Keratinocyte (primary cell): Measurements from ENCODE around the gene ANKRD39. TPM values are rescaled to one million over a fixed set of nuclear protein-coding genes. Genes with fewer than 3 reads are reported as not detected.

Experiments used
- DNase-seq: peaks from one replicate; pipeline ENCODE4 v3.0.0-alpha.2; 2011; ENCODE audit warnings: low read depth, missing footprints, low spot score
- FAIRE-seq: peaks from 2 replicates; lab custom pipeline; 2011; peaks lifted over from hg19 to GRCh38; lab: Jason Lieb, UNC
- H2AFZ ChIP-seq: 2 replicates; pipeline ENCODE4 v1.6.0; 2012; ENCODE audit warnings: low read length, control low read depth, inconsistent platforms; ENCODE audit not compliant: control insufficient read depth
- H3K27ac ChIP-seq: 2 replicates; pipeline ENCODE4 v1.5.1; 2011; ENCODE audit warnings: low read length; ENCODE audit not compliant: control insufficient read depth, insufficient read depth
- H3K27me3 ChIP-seq: 3 replicates; pipeline ENCODE4 v1.6.0; 2011; ENCODE audit warnings: low read length; ENCODE audit not compliant: control insufficient read depth, insufficient read depth; ENCODE audit errors: extremely low read depth
- H3K36me3 ChIP-seq, 2 experiments: 2 replicates in 1 of 2; 3 replicates in 1 of 2; pipeline ENCODE4 v1.5.1; 2011; ENCODE audit warnings: low read length in 2 of 2, mild to moderate bottlenecking in 1 of 2; ENCODE audit not compliant: control insufficient read depth in 2 of 2, insufficient read depth in 2 of 2; ENCODE audit errors: extremely low read depth in 1 of 2
- H3K4me1 ChIP-seq: 3 replicates; pipeline ENCODE4 v1.5.1; 2011; ENCODE audit warnings: low read length; ENCODE audit not compliant: control insufficient read depth, insufficient read depth; ENCODE audit errors: extremely low read depth
- H3K4me2 ChIP-seq: 3 replicates; pipeline ENCODE4 v1.6.0; 2011; ENCODE audit warnings: low read depth, low read length; ENCODE audit not compliant: control insufficient read depth, insufficient read depth; ENCODE audit errors: extremely low read depth
- H3K4me3 ChIP-seq, 3 experiments: fragments of 200-600 bp in 1 of 3; sonication (generic) in 1 of 3; 2 replicates in 2 of 3; 3 replicates in 1 of 3; pipeline ENCODE4 v1.5.1; 2011 to 2016; ENCODE audit warnings: low read length in 3 of 3, mild to moderate bottlenecking in 3 of 3, control low read depth in 2 of 3, inconsistent platforms in 1 of 3, low read depth in 1 of 3, mixed read lengths in 1 of 3, mixed run types in 1 of 3, moderate library complexity in 1 of 3; ENCODE audit not compliant: control insufficient read depth in 2 of 3, insufficient read depth in 2 of 3; ENCODE audit errors: extremely low read depth in 1 of 3
- H3K79me2 ChIP-seq: 2 replicates; pipeline ENCODE4 v1.6.0; 2012; ENCODE audit warnings: low read length; ENCODE audit not compliant: control insufficient read depth, insufficient read depth
- H3K9ac ChIP-seq: 3 replicates; pipeline ENCODE4 v1.6.0; 2011; ENCODE audit warnings: low read length; ENCODE audit not compliant: control insufficient read depth, insufficient read depth; ENCODE audit errors: extremely low read depth
- H3K9me1 ChIP-seq: 3 replicates; pipeline ENCODE4 v1.6.0; 2011; ENCODE audit warnings: low read length; ENCODE audit not compliant: control insufficient read depth, insufficient read depth; ENCODE audit errors: extremely low read depth
- H3K9me3 ChIP-seq: 2 replicates; pipeline ENCODE4 v1.5.1; 2012; ENCODE audit warnings: low read depth, low read length; ENCODE audit not compliant: control insufficient read depth
- H4K20me1 ChIP-seq: 3 replicates; pipeline ENCODE4 v1.6.0; 2011; ENCODE audit warnings: low read length; ENCODE audit not compliant: control insufficient read depth, insufficient read depth; ENCODE audit errors: extremely low read depth
- EZH2 ChIP-seq: IDR thresholded peaks from one replicate; pipeline ENCODE4 v1.6.1; 2012; ENCODE audit warnings: inconsistent platforms, mild to moderate bottlenecking, low read length, moderate library complexity
- dilution Hi-C: fragments of 300-500 bp; cut with MboI; formaldehyde crosslinking; loops from one replicate; pipeline ENCODE4 v1.7.0; 2020; ENCODE audit warnings: low sequenced_read_pairs; ENCODE audit not compliant: extremely low pct_ligation_motif_present
- polyA plus RNA-seq, 5 experiments: library from polyadenylated mRNA; depleted of rRNA in 3 of 5; stranded (reverse) in 3 of 5; stranded (forward) in 1 of 5; unstranded in 1 of 5; fragments of >200 nt; gene quantifications; 1 replicate in 1 of 5; 2 replicates in 3 of 5; 3 replicates in 1 of 5; pipeline versions ENCODE4 v1.2.1 to v1.2.3, GENCODE V29; 2011 to 2012; ENCODE audit warnings: missing spikeins in 2 of 5, low read depth in 1 of 5, low replicate concordance in 1 of 5
- TF ChIP-seq, protein P1 (sequence below), 3 experiments: IDR thresholded peaks in 1 of 3; conservative IDR thresholded peaks in 1 of 3; optimal IDR thresholded peaks in 1 of 3; 2 replicates in 2 of 3; 3 replicates in 1 of 3; pipeline versions ENCODE3 to v1.5.1; 2011; ENCODE audit warnings: low read length in 3 of 3, mild to moderate bottlenecking in 3 of 3, moderate library complexity in 2 of 3, control low read depth in 1 of 3, inconsistent platforms in 1 of 3; ENCODE audit not compliant: insufficient read depth in 2 of 3; ENCODE audit errors: extremely low read depth in 1 of 3

Gene ANKRD39
- polyA plus RNA-seq, 1 donor (not counting 4 experiments of a cell fraction or from before 2014, with no cell fraction given): 7.2 TPM

GRCh38 chr2:96823198-96823597 is 34.6 kb downstream of the ANKRD39 start:
- Histone ChIP-seq H3K4me2 (no peak overlapping the region), H4K20me1 (no peaks in the 10 kb centered on the region), H3K27ac (no peak overlapping the region), H3K4me3 (no peak overlapping the region), H3K36me3 (peaks cover 5 to 8% of the 10 kb centered on the region in 2 experiments), H3K9ac (no peak overlapping the region), H2AFZ (no peak overlapping the region), H3K9me1 (no peaks in the 10 kb centered on the region), H3K9me3 (no peaks in the 10 kb centered on the region), H3K27me3 (no peaks in the 10 kb centered on the region), H3K79me2 (peaks cover 2% of the 10 kb centered on the region), H3K4me1 (no peaks in the 10 kb centered on the region)
- FAIRE-seq: no peak
- TF ChIP-seq, protein P1, sequence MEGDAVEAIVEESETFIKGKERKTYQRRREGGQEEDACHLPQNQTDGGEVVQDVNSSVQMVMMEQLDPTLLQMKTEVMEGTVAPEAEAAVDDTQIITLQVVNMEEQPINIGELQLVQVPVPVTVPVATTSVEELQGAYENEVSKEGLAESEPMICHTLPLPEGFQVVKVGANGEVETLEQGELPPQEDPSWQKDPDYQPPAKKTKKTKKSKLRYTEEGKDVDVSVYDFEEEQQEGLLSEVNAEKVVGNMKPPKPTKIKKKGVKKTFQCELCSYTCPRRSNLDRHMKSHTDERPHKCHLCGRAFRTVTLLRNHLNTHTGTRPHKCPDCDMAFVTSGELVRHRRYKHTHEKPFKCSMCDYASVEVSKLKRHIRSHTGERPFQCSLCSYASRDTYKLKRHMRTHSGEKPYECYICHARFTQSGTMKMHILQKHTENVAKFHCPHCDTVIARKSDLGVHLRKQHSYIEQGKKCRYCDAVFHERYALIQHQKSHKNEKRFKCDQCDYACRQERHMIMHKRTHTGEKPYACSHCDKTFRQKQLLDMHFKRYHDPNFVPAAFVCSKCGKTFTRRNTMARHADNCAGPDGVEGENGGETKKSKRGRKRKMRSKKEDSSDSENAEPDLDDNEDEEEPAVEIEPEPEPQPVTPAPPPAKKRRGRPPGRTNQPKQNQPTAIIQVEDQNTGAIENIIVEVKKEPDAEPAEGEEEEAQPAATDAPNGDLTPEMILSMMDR (optimal IDR thresholded peaks at IDR 0.05 in 1 of 3, IDR thresholded peaks at IDR 0.05 in 1 of 3, conservative IDR thresholded peaks at IDR 0.05 in 1 of 3; ENCODE audit: extremely low read depth in 1 of 3, insufficient read depth in 2 of 3, low read length in 3 of 3): no peak
- TF ChIP-seq EZH2: no peak
- DNase-seq: no peak
- dilution Hi-C loops: no loop called here

DNA sequence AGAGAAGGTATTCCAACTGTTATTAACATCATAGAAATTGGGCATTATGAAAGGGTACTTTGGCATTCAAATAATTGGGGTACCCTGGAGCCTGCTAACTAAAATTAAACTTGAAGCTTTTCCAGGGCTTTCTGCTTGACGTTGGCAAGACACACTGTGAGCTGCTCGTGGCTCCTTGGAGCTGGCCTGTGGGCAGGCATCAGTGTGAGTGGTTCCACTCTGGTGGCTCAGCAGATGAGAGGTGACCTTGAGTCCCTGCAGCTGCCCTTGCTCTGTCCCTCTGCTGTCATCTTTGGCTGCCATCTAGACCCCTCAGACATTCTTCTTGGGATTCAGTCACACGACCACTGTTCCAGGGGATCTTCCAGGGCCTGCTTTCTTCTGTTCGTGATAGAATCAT is 35.0 kb downstream of the ANKRD39 start:
- Histone ChIP-seq H3K79me2 (peaks cover 2% of the 10 kb centered on the region), H3K4me1 (peaks cover 2% of the 10 kb centered on the region), H4K20me1 (no peaks in the 10 kb centered on the region), H3K36me3 (peaks cover under 1 to 5% of the 10 kb centered on the region in 2 experiments), H2AFZ (no peak overlapping the region), H3K9me3 (no peaks in the 10 kb centered on the region), H3K4me2 (no peak overlapping the region), H3K9ac (no peak overlapping the region), H3K27ac (no peak overlapping the region), H3K4me3 (no peak overlapping the region), H3K9me1 (no peaks in the 10 kb centered on the region), H3K27me3 (no peaks in the 10 kb centered on the region)
- TF ChIP-seq, protein P1 (optimal IDR thresholded peaks at IDR 0.05 in 1 of 3, IDR thresholded peaks at IDR 0.05 in 1 of 3, conservative IDR thresholded peaks at IDR 0.05 in 1 of 3; ENCODE audit: extremely low read depth in 1 of 3, insufficient read depth in 2 of 3, low read length in 3 of 3): no peak
- TF ChIP-seq EZH2: no peak
- DNase-seq (no peak), FAIRE-seq (no peak)
- dilution Hi-C loops: no loop called here
